ENCODE measurements around the gene TM4SF4. TPM values are rescaled to one million over a fixed set of nuclear protein-coding genes. Genes with fewer than 3 reads are reported as not detected.
A peak's percentile ranks its signal among the peaks of the same experiment; 100 is the strongest.

The TM4SF4 gene
- total and polyA plus RNA-seq, 9 donors = 0.09 to 1.7 (median 0.98) TPM; not detected in 4

DNA sequence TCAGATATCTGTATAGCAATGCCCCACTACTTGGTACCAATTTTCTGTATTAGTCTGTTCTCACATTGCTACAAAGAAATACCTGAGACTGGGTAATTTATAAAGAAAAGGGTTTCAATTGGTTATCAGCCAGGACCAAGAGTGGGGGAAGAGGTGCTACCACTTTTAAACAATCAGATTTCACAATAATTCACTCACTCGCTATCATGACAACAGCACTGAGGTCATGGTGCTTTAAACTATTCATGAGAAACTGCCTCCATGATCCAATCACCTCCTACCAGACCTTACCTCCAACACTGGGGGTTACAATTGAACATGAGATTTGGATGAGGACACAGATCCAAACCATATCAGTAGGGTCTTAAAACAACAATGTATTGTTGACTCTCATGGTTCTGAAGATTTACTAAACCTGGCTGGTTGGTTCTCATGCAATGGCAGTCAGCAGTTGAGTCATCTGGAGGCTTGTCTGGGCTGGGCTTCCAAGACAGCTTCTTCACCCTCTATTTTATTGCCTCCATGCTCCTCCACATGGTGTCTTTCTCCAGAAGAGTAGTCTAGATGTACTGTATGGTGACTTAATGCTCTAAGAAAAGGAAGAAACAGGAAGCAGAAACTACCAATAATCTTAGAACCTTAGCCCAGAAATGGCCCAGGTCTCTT lies 21.2 kb upstream of the TM4SF4 start:
- Histone ChIP-seq H3K27me3 (ENCODE audit: control insufficient read depth, insufficient read depth, low read length) (no peaks in the 10 kb centered on the region), H3K27ac (ENCODE audit: low read length) (no peak overlapping the region), H3K4me1 (ENCODE audit: control insufficient read depth, insufficient read depth, low read length) (peaks cover 12% of the 10 kb centered on the region), H3K9me3 (replicated peaks; ENCODE audit: control insufficient read depth, low read depth, low read length) (peaks cover 11% of the 10 kb centered on the region), H3K36me3 (ENCODE audit: control insufficient read depth, insufficient read depth, low read length) (no peaks in the 10 kb centered on the region), H3K4me3 (ENCODE audit: low read length) (no peak overlapping the region)
- WGBS (ENCODE audit: insufficient coverage) = no CpG with 5 or more reads among the region's 1 CpG
- DNase-seq = no peak

- no peak overlapping the region for H3K4me3 ChIP-seq (ENCODE audit: low read length)
Observed at GRCh38 chr3:149454746-149455145, 19.8 kb upstream of the TM4SF4 start.

GRCh38 chr3:149455366-149455765 lies 19.1 kb upstream of the TM4SF4 start:
- Histone ChIP-seq H3K9me3 (replicated peaks; ENCODE audit: control insufficient read depth, low read depth, low read length) (peaks cover 11% of the 10 kb centered on the region), H3K4me3 (ENCODE audit: low read length) (no peak overlapping the region), H3K36me3 (ENCODE audit: control insufficient read depth, insufficient read depth, low read length) (no peaks in the 10 kb centered on the region), H3K27me3 (ENCODE audit: control insufficient read depth, insufficient read depth, low read length) (no peaks in the 10 kb centered on the region), H3K27ac (ENCODE audit: low read length) (no peak overlapping the region), H3K4me1 (ENCODE audit: control insufficient read depth, insufficient read depth, low read length) (peaks cover 2% of the 10 kb centered on the region)
- DNase-seq = no peak
- no CpG with 5 or more reads among the region's 3 CpGs for WGBS (ENCODE audit: insufficient coverage)

More at GRCh38 chr3:149454746-149455145, 19.8 kb upstream of the TM4SF4 start:
- Histone ChIP-seq H3K9me3 (replicated peaks; ENCODE audit: control insufficient read depth, low read depth, low read length) (peaks cover 11% of the 10 kb centered on the region), H3K4me1 (ENCODE audit: control insufficient read depth, insufficient read depth, low read length) (peaks cover 7% of the 10 kb centered on the region), H3K36me3 (ENCODE audit: control insufficient read depth, insufficient read depth, low read length) (no peaks in the 10 kb centered on the region), H3K27ac (ENCODE audit: low read length) (no peak overlapping the region), H3K27me3 (ENCODE audit: control insufficient read depth, insufficient read depth, low read length) (no peaks in the 10 kb centered on the region)
- DNase-seq = no peak

DNA sequence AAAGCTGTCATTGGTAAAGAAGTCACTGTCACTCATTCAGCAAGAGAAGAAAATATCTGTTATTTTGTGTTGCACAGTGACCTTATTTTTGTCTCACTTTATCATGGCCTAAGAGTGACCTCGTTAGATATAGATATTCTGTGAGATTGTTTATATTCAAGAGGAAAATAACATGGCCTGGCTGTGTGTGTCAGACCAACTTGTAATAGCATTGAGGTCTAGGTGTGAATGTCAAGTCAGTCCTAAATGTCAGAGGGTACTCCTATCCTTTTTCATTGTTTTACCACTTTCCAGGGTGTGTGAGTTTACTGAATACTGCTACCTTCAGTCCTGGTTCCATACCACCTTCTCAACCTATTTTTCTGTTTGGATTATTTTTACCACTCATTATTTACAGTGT lies 18.5 kb upstream of the TM4SF4 start:
- Histone ChIP-seq H3K27ac (ENCODE audit: low read length) (no peak overlapping the region), H3K36me3 (ENCODE audit: control insufficient read depth, insufficient read depth, low read length) (no peaks in the 10 kb centered on the region), H3K9me3 (replicated peaks; ENCODE audit: control insufficient read depth, low read depth, low read length) (peaks cover 11% of the 10 kb centered on the region), H3K27me3 (ENCODE audit: control insufficient read depth, insufficient read depth, low read length) (no peaks in the 10 kb centered on the region), H3K4me3 (ENCODE audit: low read length) (no peak overlapping the region), H3K4me1 (ENCODE audit: control insufficient read depth, insufficient read depth, low read length) (peaks cover 4% of the 10 kb centered on the region)
- no CpG with 5 or more reads among the region's 1 CpG for WGBS (ENCODE audit: insufficient coverage)
- DNase-seq = no peak

DNA sequence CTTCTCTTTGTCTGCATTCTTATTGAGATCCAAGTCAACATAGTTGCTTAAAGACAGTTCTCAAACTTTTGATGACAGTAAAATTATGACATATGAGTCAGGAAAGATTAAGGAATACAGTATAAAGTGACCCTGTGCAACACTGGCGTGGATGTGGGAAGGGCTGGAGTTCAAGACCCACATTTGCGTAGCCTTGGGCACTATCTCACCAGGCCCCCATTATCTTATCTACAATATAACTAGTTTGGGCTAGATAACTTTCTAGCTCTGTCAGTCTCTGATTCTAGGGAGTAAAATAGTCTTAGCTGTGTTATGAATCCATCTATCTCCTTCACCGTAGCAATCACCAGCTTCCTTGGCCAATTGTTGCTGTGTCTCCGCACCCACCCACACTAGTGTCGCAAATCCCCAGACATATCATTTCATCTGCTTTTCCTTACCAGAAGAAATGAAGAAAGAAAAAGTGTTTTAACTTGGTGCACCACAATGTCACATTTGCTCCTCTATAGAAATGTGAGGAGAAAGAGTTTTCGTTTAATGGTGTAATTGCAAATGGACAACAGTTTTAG lies 14.9 kb upstream of the TM4SF4 start:
- no peak overlapping the region for H3K4me3 ChIP-seq (ENCODE audit: low read length)
- no peaks in the 10 kb centered on the region for H3K36me3 ChIP-seq (ENCODE audit: control insufficient read depth, insufficient read depth, low read length)
- WGBS (ENCODE audit: insufficient coverage) = no CpG with 5 or more reads among the region's 6 CpGs
- peak overlapping the region; percentile 15 for H3K27ac ChIP-seq (ENCODE audit: low read length)
- DNase-seq = no peak
- H3K27me3 ChIP-seq (ENCODE audit: control insufficient read depth, insufficient read depth, low read length) = no peaks in the 10 kb centered on the region
- H3K4me1 ChIP-seq (ENCODE audit: control insufficient read depth, insufficient read depth, low read length) = peaks cover 4% of the 10 kb centered on the region
- no peaks in the 10 kb centered on the region for H3K9me3 ChIP-seq (replicated peaks; ENCODE audit: control insufficient read depth, low read depth, low read length)

- H3K36me3 ChIP-seq (ENCODE audit: control insufficient read depth, insufficient read depth, low read length) = no peaks in the 10 kb centered on the region
- DNase-seq = peak; percentile 81
- no CpG with 5 or more reads among the region's 1 CpG for WGBS (ENCODE audit: insufficient coverage)
- no peaks in the 10 kb centered on the region for H3K27me3 ChIP-seq (ENCODE audit: control insufficient read depth, insufficient read depth, low read length)
- H3K4me3 ChIP-seq (ENCODE audit: low read length) = no peak overlapping the region
- peak overlapping the region; percentile 15 for H3K27ac ChIP-seq (ENCODE audit: low read length)
- H3K4me1 ChIP-seq (ENCODE audit: control insufficient read depth, insufficient read depth, low read length) = peaks cover 4% of the 10 kb centered on the region
- no peaks in the 10 kb centered on the region for H3K9me3 ChIP-seq (replicated peaks; ENCODE audit: control insufficient read depth, low read depth, low read length)
Observed at GRCh38 chr3:149460117-149460516, 14.4 kb upstream of the TM4SF4 start.

GRCh38 chr3:149462051-149462450 lies 12.4 kb upstream of the TM4SF4 start:
- H3K9me3 ChIP-seq (replicated peaks; ENCODE audit: control insufficient read depth, low read depth, low read length) = no peaks in the 10 kb centered on the region
- H3K27me3 ChIP-seq (ENCODE audit: control insufficient read depth, insufficient read depth, low read length) = no peaks in the 10 kb centered on the region
- 58% methylated on average over 2 of the region's 3 CpGs for WGBS (ENCODE audit: insufficient coverage)
- no peak overlapping the region for H3K27ac ChIP-seq (ENCODE audit: low read length)
- no peak overlapping the region for H3K4me3 ChIP-seq (ENCODE audit: low read length)
- no peak for DNase-seq
- no peaks in the 10 kb centered on the region for H3K36me3 ChIP-seq (ENCODE audit: control insufficient read depth, insufficient read depth, low read length)
- H3K4me1 ChIP-seq (ENCODE audit: control insufficient read depth, insufficient read depth, low read length) = peaks cover 8% of the 10 kb centered on the region

GRCh38 chr3:149462581-149463011 lies 11.9 kb upstream of the TM4SF4 start:
- DNase-seq = no peak
- no peaks in the 10 kb centered on the region for H3K9me3 ChIP-seq (replicated peaks; ENCODE audit: control insufficient read depth, low read depth, low read length)
- no peaks in the 10 kb centered on the region for H3K36me3 ChIP-seq (ENCODE audit: control insufficient read depth, insufficient read depth, low read length)
- H3K27ac ChIP-seq (ENCODE audit: low read length) = no peak overlapping the region
- no peaks in the 10 kb centered on the region for H3K27me3 ChIP-seq (ENCODE audit: control insufficient read depth, insufficient read depth, low read length)
- WGBS (ENCODE audit: insufficient coverage) = no CpG with 5 or more reads among the region's 2 CpGs
- H3K4me1 ChIP-seq (ENCODE audit: control insufficient read depth, insufficient read depth, low read length) = peaks cover 8% of the 10 kb centered on the region
- no peak overlapping the region for H3K4me3 ChIP-seq (ENCODE audit: low read length)

DNA sequence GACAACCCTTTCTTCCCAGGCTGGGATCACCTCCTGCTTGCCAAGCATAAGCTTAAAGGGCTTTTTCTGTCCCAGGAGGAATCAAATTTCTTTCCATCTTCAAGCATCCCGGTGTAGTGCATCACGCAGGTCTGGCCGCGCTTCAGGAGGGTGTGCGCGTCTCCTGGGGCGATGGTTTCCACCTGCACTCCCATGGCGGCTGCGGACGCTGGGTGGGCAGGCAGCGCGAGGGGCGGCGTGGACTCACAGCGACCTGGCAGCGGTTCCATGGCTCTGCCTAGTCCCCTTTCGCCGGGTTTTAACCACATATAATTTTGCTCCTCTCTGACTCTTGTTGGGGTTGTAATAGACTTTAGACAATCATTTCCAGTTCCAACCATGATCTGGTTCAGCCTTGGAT lies 10.6 kb upstream of the TM4SF4 start:
- H3K9me3 ChIP-seq (replicated peaks; ENCODE audit: control insufficient read depth, low read depth, low read length) = no peaks in the 10 kb centered on the region
- 94% methylated on average over 12 of the region's 18 CpGs for WGBS (ENCODE audit: insufficient coverage)
- no peak for DNase-seq
- H3K36me3 ChIP-seq (ENCODE audit: control insufficient read depth, insufficient read depth, low read length) = no peaks in the 10 kb centered on the region
- H3K4me3 ChIP-seq (ENCODE audit: low read length) = no peak overlapping the region
- no peak overlapping the region for H3K27ac ChIP-seq (ENCODE audit: low read length)
- H3K4me1 ChIP-seq (ENCODE audit: control insufficient read depth, insufficient read depth, low read length) = peaks cover 8% of the 10 kb centered on the region
- no peaks in the 10 kb centered on the region for H3K27me3 ChIP-seq (ENCODE audit: control insufficient read depth, insufficient read depth, low read length)

DNA sequence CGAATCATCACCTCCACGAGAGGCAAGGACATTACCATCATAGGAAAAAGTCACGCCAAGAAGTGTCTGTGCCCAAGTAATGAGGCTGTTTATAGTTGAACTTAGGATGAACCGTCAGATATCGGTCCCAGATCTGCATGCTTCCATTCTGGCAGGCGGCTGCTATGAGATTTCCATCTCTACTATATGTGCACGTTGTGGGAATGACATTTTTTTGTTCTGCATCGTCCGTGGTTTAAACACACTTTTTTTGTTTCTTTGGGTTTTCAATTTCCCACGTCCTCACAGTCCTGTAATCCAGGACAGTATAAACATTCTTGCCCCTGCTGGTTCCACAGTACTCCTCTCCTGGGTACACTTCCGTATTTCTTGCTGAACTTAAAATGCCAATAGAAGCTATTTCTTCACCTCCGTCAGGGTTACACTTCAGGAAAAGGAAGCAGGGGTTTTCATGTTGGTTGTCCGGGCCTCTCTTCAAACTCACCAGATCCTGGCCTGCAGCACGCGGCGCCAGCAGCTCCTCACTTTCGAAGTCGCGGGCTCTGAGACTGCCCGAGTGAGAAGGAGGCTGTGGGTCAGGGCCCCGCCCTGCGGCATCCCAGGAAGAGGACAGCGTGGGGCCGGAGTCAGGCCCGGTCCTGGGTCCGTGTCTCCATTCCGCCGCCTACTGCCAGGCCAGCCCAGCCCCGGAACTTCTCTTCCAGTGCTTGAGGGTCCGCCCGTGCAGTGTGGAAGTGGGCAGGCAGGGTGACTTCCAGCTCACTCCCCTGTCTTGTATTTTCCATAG lies 9.8 kb upstream of the TM4SF4 start:
- Histone ChIP-seq H3K9me3 (replicated peaks; ENCODE audit: control insufficient read depth, low read depth, low read length) (no peaks in the 10 kb centered on the region), H3K36me3 (ENCODE audit: control insufficient read depth, insufficient read depth, low read length) (no peaks in the 10 kb centered on the region), H3K27ac (ENCODE audit: low read length) (no peak overlapping the region), H3K4me1 (ENCODE audit: control insufficient read depth, insufficient read depth, low read length) (peaks cover 6% of the 10 kb centered on the region), H3K27me3 (ENCODE audit: control insufficient read depth, insufficient read depth, low read length) (no peaks in the 10 kb centered on the region), H3K4me3 (ENCODE audit: low read length) (no peak overlapping the region)
- DNase-seq = no peak
- WGBS (ENCODE audit: insufficient coverage) = 90% methylated on average over 20 of the region's 31 CpGs
